ENCODE measurements around the gene PRDM16.

DNA sequence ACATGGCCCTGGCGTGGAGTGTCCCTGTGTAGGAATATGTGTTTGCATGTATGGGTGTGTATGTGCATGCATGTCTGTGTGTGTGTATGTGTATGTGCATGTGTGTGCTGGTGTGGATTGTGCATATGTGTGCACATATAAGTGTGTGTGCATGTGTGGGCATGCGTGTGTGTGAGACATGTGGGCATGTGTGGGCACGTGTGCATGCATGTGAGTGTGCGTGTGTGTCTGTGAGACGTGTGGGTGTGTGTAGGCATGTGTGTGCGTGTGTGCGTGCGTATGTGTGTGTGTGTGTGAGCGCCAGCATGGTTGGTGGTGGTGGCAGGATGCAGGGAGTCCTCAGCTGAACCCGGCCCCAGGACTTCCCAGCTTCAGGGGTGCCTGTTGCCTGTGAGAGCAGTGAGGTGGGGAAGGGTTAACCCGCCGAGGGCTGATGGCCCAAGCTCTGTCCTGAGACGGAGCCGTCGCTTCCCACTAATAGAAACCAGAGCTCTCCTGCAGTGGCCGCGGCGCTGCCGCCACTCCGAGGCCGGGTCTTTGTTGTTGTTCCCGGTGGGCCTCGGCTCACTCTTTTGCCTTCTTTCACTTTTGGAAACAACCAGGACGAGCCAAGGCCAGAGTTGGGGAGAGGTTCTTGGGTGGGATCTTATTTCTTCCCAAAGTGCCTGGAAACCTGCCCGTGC, 241.9 kb downstream of the PRDM16 start:
- TF ChIP-seq, protein P1, sequence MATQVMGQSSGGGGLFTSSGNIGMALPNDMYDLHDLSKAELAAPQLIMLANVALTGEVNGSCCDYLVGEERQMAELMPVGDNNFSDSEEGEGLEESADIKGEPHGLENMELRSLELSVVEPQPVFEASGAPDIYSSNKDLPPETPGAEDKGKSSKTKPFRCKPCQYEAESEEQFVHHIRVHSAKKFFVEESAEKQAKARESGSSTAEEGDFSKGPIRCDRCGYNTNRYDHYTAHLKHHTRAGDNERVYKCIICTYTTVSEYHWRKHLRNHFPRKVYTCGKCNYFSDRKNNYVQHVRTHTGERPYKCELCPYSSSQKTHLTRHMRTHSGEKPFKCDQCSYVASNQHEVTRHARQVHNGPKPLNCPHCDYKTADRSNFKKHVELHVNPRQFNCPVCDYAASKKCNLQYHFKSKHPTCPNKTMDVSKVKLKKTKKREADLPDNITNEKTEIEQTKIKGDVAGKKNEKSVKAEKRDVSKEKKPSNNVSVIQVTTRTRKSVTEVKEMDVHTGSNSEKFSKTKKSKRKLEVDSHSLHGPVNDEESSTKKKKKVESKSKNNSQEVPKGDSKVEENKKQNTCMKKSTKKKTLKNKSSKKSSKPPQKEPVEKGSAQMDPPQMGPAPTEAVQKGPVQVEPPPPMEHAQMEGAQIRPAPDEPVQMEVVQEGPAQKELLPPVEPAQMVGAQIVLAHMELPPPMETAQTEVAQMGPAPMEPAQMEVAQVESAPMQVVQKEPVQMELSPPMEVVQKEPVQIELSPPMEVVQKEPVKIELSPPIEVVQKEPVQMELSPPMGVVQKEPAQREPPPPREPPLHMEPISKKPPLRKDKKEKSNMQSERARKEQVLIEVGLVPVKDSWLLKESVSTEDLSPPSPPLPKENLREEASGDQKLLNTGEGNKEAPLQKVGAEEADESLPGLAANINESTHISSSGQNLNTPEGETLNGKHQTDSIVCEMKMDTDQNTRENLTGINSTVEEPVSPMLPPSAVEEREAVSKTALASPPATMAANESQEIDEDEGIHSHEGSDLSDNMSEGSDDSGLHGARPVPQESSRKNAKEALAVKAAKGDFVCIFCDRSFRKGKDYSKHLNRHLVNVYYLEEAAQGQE (IDR thresholded peaks at IDR 0.05; ENCODE audit: unreplicated experiment): no peak
- TF ChIP-seq, protein P2, sequence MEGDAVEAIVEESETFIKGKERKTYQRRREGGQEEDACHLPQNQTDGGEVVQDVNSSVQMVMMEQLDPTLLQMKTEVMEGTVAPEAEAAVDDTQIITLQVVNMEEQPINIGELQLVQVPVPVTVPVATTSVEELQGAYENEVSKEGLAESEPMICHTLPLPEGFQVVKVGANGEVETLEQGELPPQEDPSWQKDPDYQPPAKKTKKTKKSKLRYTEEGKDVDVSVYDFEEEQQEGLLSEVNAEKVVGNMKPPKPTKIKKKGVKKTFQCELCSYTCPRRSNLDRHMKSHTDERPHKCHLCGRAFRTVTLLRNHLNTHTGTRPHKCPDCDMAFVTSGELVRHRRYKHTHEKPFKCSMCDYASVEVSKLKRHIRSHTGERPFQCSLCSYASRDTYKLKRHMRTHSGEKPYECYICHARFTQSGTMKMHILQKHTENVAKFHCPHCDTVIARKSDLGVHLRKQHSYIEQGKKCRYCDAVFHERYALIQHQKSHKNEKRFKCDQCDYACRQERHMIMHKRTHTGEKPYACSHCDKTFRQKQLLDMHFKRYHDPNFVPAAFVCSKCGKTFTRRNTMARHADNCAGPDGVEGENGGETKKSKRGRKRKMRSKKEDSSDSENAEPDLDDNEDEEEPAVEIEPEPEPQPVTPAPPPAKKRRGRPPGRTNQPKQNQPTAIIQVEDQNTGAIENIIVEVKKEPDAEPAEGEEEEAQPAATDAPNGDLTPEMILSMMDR (conservative IDR thresholded peaks at IDR 0.05; ENCODE audit: low read depth in 2 of 2): no peak
- TF ChIP-seq EZH2 (IDR thresholded peaks at IDR 0.05; ENCODE audit: low read depth, unreplicated experiment): no peak
- TF ChIP-seq POLR2AphosphoS5 (IDR thresholded peaks at IDR 0.05; ENCODE audit: low read depth): no peak
- no peak for TF ChIP-seq EZH2phosphoT487 (IDR thresholded peaks at IDR 0.05; ENCODE audit: unreplicated experiment)

Data from GM23338 (cell line).